AG10803 (cell line): ENCODE results near the gene NUP205.

Experiments
- DNase-seq: peaks from one replicate; pipeline ENCODE4 v3.0.0; 2010; ENCODE audit warnings: low read depth
- H3K4me3 ChIP-seq: 2 replicates; pipeline ENCODE4 v1.5.1; 2011; ENCODE audit warnings: mild to moderate bottlenecking, low read length, control low read depth
- TF ChIP-seq, protein P1 (sequence below): conservative IDR thresholded peaks from 2 replicates; pipeline ENCODE4 v1.5.1; 2011; ENCODE audit warnings: mild to moderate bottlenecking, low read length, control low read depth, inconsistent platforms

Gene NUP205

DNA sequence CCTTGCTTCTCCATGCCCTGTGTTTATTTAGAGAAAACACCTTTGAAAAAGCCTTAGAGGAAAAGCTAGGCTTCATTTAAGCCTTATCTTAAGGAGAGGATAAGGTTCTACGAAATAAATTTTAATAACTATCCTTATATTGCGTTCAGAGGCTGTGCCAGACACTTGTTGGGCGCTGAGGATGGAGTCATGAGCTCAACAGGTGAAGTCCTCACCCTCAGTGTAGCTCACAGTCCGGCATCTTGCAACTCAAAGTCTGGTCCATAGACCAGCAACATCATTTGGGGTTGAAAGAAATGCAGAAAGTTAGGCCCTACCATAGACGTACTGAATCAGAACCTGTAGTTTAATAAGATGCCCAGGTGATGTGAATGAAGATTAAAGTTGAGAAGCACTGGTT is 100.8 kb downstream of the NUP205 start:
- no peak overlapping the region for H3K4me3 ChIP-seq
- no peak for DNase-seq
- TF ChIP-seq, protein P1, sequence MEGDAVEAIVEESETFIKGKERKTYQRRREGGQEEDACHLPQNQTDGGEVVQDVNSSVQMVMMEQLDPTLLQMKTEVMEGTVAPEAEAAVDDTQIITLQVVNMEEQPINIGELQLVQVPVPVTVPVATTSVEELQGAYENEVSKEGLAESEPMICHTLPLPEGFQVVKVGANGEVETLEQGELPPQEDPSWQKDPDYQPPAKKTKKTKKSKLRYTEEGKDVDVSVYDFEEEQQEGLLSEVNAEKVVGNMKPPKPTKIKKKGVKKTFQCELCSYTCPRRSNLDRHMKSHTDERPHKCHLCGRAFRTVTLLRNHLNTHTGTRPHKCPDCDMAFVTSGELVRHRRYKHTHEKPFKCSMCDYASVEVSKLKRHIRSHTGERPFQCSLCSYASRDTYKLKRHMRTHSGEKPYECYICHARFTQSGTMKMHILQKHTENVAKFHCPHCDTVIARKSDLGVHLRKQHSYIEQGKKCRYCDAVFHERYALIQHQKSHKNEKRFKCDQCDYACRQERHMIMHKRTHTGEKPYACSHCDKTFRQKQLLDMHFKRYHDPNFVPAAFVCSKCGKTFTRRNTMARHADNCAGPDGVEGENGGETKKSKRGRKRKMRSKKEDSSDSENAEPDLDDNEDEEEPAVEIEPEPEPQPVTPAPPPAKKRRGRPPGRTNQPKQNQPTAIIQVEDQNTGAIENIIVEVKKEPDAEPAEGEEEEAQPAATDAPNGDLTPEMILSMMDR = no peak

DNA sequence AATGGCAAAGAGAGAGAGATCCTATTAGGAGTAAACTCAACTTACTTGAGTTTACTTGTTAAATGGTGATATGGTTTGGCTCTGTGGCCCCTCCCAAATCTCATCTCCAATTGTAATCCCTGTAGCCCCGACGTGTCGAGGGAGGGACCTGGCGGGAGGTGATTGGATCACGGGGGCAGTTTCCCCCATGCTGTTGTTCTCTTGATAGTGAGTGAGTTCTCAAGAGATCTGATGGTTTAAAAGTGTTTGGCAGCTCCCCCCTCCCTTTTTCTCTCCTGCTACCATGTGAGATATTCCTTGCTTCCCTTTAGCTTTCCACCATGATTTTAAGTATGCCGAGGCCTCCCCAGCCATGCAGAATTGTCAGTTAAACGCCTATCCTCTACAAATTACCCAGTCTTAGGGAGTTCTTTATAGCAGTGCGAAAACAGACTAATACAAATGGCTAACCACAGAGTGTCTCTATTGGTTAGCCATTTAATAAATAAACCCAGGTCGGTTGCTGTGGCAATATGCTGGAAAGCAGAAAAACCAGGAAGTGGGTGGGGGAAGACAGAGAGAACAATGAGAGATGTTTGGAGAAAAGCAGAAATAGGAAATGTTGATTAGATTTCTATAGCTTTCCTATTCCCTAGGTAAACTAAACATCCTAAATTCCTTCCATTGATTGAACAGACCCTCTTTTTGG is 101.6 kb downstream of the NUP205 start:
- no peak for DNase-seq
- TF ChIP-seq, protein P1 = no peak
- no peak overlapping the region for H3K4me3 ChIP-seq

DNA sequence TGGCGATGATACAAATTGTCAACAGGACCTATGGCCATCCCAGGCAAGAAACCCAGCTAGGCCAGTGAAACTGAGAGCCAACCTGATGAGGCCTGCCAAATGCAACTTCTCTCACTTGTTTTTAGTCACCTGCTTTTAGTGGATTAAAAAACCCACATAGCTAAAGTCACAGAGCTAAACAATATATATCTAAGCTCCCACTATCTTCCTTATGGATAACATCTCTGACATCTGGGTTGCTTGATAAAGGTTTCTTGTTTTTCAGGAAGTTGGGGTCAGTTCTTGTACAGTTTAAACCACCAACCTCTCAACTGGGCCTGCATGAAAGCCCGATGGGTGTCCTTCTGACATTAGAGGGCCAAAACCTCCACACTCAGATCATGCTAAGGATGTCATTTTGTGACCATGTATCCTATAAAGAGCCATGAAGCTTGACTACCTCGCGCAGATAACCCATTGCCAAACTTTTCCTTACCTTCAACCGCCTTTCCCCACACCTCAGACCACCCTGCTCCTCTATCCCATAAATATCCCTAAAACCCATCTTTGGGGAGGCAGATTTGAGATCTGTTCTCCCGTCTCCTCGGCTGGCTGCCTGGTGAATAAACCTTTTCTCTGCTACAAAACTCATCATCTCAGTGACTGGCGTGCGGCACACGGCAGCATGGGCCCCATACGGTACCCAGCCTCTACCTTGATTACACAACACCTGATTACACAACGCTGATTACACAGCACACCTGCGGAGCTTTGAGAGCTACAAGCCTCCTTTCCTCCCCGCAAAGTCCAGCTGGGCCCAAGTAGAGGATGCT is 103.8 kb downstream of the NUP205 start:
- DNase-seq = no peak
- peak overlapping the region; percentile 61 for H3K4me3 ChIP-seq
- TF ChIP-seq, protein P1 = no peak

DNA sequence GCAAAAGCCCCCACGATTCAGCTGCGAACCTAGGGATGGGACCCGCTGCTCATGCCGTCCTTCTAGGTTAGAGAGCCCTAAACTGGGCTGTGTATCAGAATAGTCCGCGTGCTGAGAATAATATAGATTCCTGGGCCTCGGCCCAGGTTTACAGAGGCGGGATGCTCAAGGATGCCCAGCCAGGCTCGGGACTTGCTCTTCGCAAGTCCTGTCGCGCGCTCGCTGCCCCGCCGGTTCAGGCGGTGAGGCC is 104.3 kb downstream of the NUP205 start:
- TF ChIP-seq, protein P1 = no peak
- DNase-seq = no peak

DNA sequence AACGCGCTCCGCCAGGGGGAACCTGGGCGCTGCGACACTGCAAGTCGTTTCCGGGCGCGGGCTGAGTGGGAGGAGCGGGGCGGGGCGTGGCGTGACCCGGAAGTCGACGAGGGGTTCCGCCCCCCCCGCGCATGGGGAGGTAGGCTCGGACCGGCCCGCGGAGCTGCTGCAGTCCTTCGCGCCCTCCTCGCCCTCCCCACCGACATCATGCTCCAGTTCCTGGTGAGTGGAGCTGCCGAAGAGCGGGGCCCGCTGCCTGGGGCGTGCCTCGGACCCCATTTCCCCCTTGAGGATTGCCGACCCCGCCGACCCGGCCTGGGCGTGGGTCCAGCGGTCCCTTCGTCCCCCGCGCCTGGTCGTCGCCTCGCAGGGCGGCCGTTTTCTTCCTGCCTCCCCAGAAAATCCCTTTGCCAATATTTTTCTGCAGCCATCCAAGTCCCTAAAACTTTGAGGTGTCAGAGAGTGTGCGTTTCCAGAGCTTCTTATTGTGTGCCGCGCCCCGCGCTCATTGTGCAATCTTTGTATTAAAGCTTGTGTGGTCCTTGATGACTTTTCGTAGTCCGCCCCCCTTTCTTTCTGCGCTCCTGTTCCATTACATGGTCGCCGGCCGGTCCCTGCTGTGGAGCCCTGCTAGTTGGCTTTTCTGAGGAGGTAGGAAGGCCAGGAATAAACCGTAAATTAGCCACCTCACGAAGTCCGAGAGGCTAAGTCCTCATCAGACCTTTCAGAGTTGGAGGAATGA is 104.8 kb downstream of the NUP205 start, which contains the start of gene STMP1:
Gene STMP1 (plus strand): TSS at position 142 of the 742 bp plus-strand sequence.
- H3K4me3 ChIP-seq = peak within 1 kb of the TSS; percentile 87
- TF ChIP-seq, protein P1 = peak; percentile 55

More for the DNA sequence above, 104.3 kb downstream of the NUP205 start:
- peak overlapping the region; percentile 61 for H3K4me3 ChIP-seq

DNA sequence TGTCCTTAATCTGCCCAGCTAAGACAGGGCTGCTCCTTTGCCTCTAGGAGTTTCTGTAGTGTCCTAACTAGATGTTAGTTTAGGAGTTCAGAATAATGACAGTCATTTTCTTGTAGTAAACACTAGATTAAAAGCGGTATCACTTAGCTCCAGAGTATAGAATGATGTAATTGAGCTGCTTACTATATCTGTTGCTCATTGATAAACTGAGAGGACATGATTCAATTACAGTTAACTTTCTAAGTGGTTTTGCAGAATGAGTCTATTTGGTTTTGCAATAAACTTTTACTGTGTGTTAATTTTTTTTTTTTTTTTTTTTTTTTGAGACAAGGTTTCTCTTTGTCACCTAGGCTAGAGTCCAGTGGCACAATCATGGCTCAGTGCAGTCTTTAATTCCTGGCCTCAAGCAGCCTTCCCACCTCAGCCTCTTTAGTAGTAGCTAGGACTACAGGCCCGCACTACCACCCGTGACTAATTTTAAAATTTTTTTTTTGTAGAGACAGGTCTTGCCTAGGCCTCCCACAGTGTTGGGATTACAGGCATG is 106.4 kb downstream of the NUP205 start:
- peak; percentile 67 for DNase-seq
- H3K4me3 ChIP-seq = peak overlapping the region; percentile 87; the same call in 1 of the 2 replicates
- TF ChIP-seq, protein P1 = no peak

More for the DNA sequence above, 104.8 kb downstream of the NUP205 start, which contains the start of gene STMP1:
- peak; percentile 96 for DNase-seq
